ENCODE measurements around the gene CELF1.
A peak's percentile ranks its signal among the peaks of the same experiment; 100 is the strongest.
"Not testable (repeated sequence)": the region's sequence is repeated elsewhere in the genome, so short reads cannot be mapped to it uniquely, and the experiment has no call there.

The CELF1 gene

DNA sequence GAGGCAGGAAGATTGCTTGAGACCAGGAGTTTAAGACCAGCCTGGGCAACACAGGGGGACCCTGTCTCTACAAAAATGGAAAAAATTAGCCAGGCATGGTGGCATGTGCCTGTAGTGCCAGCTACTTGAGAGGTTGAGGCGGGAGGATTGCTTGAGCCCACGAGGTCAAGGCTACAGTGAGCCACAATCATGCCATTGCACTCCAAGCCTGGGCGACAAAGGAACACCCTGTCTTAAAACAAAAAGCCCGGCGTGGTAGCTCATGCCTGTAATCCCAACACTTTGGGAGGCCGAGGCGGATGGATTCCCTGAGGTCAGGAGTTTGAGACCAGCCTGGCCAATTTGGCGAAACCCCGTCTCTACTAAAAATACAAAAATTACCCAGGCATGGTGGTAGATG, 22.2 kb downstream of the CELF1 start:
- H3K4me1 ChIP-seq (ENCODE audit: control insufficient read depth, insufficient read depth, low read length); H3K36me3 ChIP-seq (ENCODE audit: control insufficient read depth, insufficient read depth, low read length); H3K27me3 ChIP-seq (ENCODE audit: control insufficient read depth, insufficient read depth, low read length); H3K27ac ChIP-seq (ENCODE audit: low read depth, low read length); H3K9ac ChIP-seq (ENCODE audit: low read length); H3K4me3 ChIP-seq (ENCODE audit: low read length): not testable (repeated sequence)

DNA sequence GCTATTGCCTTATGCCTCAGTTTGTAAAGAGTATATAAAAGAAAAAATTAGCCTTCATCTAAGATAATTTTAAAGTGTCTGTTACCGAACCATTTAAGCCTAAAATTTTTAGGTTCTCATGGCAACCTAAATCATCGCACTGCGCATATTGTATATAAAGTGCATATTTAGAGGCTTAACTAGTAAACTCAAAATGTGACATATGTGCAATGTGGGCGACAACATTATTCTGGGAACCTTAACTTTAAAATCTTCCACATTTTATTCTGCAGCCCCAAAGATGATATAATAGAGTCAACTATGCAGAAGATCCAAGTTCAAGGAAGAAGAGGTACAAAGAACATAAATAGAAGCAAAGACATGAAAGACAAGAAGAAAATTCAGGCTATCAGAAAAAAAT, 23.0 kb downstream of the CELF1 start:
- peaks cover 14% of the 10 kb centered on the region for H3K4me1 ChIP-seq (ENCODE audit: control insufficient read depth, insufficient read depth, low read length)
- H3K36me3 ChIP-seq (ENCODE audit: control insufficient read depth, insufficient read depth, low read length) = no peaks in the 10 kb centered on the region
- H3K9ac ChIP-seq (ENCODE audit: low read length) = no peak overlapping the region
- no peak overlapping the region for H3K4me3 ChIP-seq (ENCODE audit: low read length)
- no peaks in the 10 kb centered on the region for H3K27me3 ChIP-seq (ENCODE audit: control insufficient read depth, insufficient read depth, low read length)
- H3K27ac ChIP-seq (ENCODE audit: low read depth, low read length) = no peak overlapping the region

DNA sequence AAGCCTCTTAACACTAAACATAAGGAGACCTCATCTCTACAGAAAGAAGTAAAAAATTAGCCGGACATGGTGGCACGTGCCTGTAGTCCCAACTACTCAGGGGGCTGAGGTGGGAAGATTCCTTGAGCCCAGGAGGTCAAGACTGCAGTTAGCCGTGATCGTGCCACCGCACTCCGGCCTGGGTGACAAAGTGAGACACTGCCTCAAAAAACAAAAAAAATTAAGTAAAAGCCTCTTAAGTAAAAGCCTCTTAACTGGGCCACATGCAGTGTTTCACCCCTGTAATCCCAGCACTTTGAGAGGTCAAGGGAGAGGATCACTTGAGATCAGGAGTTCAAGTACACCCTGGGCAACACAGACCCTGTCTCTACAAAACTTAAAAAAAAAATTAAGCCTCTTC, 25.7 kb downstream of the CELF1 start:
- H3K4me3 ChIP-seq (ENCODE audit: low read length) = no peak overlapping the region
- H3K27me3 ChIP-seq (ENCODE audit: control insufficient read depth, insufficient read depth, low read length) = no peaks in the 10 kb centered on the region
- H3K36me3 ChIP-seq (ENCODE audit: control insufficient read depth, insufficient read depth, low read length) = no peaks in the 10 kb centered on the region
- H3K27ac ChIP-seq (ENCODE audit: low read depth, low read length) = no peak overlapping the region
- H3K4me1 ChIP-seq (ENCODE audit: control insufficient read depth, insufficient read depth, low read length) = peaks cover 14% of the 10 kb centered on the region
- H3K9ac ChIP-seq (ENCODE audit: low read length) = no peak overlapping the region

DNA sequence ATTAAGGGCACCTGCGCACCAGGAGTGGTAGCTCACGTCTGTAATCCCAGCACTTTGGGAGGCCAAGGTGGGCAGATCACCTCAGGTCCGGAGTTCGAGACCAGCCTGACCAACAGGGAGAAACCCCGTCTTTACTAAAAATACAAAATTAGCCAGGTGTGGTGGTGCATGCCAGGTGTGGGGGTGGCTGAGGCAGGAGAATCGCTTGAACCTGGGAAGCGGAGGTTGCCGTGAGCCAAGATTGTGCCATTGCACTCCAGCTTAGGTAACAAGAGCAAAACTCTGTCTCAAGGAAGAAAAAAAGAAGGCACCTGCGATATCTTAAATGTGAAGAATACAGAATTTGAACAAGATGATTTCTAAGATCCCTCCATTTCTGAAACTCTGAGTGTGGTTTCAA, 26.9 kb downstream of the CELF1 start:
- H3K4me3 ChIP-seq (ENCODE audit: low read length); H3K9ac ChIP-seq (ENCODE audit: low read length); H3K27me3 ChIP-seq (ENCODE audit: control insufficient read depth, insufficient read depth, low read length); H3K36me3 ChIP-seq (ENCODE audit: control insufficient read depth, insufficient read depth, low read length): not testable (repeated sequence)
- H3K27ac ChIP-seq (ENCODE audit: low read depth, low read length) = peak overlapping the region; percentile 63
- H3K4me1 ChIP-seq (ENCODE audit: control insufficient read depth, insufficient read depth, low read length) = peaks cover 19% of the 10 kb centered on the region

DNA sequence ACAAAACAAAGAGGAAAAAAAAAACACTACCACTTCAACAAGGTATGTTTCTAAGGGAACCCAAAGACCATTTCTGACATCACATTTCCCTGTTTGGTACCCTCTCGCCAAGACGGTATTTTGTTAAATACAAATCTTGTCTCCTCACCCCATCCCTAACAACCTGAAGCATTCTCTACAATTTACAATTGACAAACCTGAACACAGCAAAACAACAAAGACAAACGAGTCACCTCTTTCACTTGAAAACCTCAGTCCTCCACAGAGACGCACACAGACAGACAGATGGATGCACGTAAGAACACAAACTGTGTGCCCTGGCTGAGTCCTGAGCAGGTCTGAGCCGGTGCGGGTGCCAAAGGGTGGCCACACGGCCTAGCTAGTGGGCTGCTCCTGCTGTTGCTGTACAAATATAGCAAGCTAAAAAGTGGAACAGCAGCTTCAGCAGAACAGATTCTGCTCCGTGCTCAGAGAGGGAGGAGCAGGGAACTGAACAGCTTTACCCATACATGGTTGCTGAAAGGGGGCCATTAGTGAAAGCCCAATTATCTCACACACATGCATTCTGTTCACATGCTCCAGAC, 28.5 kb downstream of the CELF1 start:
- peaks cover 27% of the 10 kb centered on the region for H3K4me1 ChIP-seq (ENCODE audit: control insufficient read depth, insufficient read depth, low read length)
- peak overlapping the region; percentile 76 for H3K27ac ChIP-seq (ENCODE audit: low read depth, low read length)
- H3K4me3 ChIP-seq (ENCODE audit: low read length) = peak overlapping the region; percentile 58
- H3K36me3 ChIP-seq (ENCODE audit: control insufficient read depth, insufficient read depth, low read length) = no peaks in the 10 kb centered on the region
- H3K9ac ChIP-seq (ENCODE audit: low read length) = no peak overlapping the region
- H3K27me3 ChIP-seq (ENCODE audit: control insufficient read depth, insufficient read depth, low read length) = no peaks in the 10 kb centered on the region

DNA sequence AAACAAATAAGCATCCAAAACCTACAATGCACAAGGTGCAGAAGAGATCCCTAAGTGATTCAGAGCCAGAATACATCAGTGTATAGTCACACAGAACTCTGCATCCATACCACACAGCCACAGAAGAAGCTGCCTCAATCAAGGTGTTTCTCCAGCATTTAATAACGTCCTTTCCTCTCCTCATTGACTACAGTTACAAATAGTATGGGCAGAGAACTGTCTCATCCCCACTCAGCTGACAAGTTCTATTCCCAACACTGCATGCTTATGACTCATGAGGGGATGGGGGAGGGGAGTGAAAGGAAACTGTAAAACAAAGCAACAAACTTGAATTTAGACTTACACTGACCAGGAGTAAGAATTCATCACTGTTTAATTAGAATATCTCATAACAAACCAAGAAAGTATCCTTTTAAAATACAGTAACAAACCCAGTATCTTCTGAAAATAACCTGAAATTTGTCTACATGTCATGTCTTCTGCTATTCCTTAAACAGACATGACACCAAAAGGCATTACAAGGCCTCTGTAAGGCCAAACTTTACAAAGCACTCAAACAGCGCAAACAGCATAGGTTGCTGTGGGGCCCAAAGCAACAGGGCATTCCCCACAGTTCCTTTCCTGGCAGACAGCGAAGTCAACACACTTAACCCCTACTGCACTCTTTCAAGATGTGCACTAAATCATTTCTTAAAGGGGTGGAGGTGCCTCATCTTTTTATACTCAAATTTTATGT, 29.3 kb downstream of the CELF1 start:
- peak overlapping the region; percentile 52 for H3K4me3 ChIP-seq (ENCODE audit: low read length)
- peaks cover 30% of the 10 kb centered on the region for H3K4me1 ChIP-seq (ENCODE audit: control insufficient read depth, insufficient read depth, low read length)
- H3K27ac ChIP-seq (ENCODE audit: low read depth, low read length) = peak overlapping the region; percentile 76
- no peaks in the 10 kb centered on the region for H3K36me3 ChIP-seq (ENCODE audit: control insufficient read depth, insufficient read depth, low read length)
- H3K27me3 ChIP-seq (ENCODE audit: control insufficient read depth, insufficient read depth, low read length) = no peaks in the 10 kb centered on the region
- no peak overlapping the region for H3K9ac ChIP-seq (ENCODE audit: low read length)

DNA sequence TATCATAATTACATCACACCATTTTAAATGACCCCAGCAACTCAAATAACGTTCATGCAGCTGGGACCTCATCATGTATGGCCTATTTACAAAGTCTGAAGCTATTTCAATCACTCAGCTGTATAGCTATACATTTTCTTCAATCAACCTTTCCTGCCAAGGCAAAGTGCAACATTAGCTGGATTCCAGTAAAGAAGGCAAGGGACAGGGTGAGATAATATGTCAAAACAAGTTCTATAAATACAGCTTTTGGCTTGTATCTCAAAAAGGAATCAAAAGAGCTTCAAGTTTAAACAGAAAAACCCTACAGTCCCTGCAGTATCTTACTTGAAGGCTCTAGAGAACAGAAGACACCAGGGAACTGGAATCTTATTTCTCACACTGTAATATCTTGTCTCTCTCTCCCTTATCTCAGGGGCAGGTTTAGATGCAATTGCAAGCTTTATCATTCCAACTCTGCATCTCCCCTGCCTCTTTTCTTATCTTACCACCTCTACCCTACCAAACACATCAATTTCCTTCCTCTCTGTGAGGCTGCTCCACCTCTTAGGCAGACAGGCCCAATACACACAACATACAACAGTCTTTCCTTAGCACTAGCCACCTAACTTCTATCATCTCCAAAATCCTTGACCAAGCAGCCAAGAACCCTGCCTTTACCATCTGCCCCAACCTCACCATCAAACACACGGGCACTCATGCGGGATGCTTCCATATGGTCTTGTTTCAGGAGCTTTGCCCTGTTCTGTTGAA, 34.5 kb downstream of the CELF1 start:
- Histone ChIP-seq H3K27me3 (ENCODE audit: control insufficient read depth, insufficient read depth, low read length) (no peaks in the 10 kb centered on the region), H3K27ac (ENCODE audit: low read depth, low read length) (no peak overlapping the region), H3K4me1 (ENCODE audit: control insufficient read depth, insufficient read depth, low read length) (peaks cover 39% of the 10 kb centered on the region), H3K4me3 (ENCODE audit: low read length) (no peak overlapping the region), H3K36me3 (ENCODE audit: control insufficient read depth, insufficient read depth, low read length) (no peaks in the 10 kb centered on the region), H3K9ac (ENCODE audit: low read length) (no peak overlapping the region)

DNA sequence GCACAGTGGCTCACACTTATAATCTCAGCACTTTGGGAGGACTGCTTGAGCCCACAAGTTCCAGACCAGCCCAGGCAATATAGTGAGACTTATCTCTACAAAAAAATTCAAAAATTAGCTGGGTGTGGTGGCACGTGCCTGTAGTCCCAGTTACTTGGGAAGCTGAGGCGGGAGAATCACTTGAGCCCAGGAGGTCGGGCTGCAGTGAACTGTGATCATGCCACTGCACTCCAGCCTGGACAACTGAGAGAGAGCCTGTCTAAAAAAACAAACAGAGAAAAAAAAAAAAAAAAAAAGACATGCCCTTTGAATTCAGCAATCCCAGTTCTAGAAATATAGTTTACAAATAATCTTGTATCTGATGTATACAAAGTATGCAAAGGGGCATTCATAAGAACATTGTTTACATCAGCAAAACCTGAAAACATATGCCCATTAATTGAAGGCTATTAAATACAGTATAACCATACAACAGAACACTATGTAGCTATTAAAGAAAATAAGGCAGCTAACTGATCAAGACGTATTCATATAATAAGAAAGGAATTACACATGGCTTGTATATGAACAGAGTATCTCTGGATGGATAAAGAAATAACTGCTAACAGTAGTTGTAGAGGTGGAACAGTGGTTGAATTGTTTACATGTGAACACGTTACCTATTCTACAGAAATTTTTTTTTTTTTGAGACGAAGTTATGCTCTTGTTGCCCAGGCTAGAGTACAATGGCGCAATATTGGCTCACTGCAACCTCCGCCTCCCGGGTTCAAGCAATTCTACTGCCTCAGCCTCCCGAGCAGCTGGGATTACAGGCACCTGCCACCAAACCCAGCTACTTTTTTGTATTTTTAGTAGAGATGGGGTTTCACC, 35.7 kb downstream of the CELF1 start:
- Histone ChIP-seq H3K4me1 (ENCODE audit: control insufficient read depth, insufficient read depth, low read length) (peaks cover 35% of the 10 kb centered on the region), H3K4me3 (ENCODE audit: low read length) (no peak overlapping the region), H3K9ac (ENCODE audit: low read length) (no peak overlapping the region), H3K27ac (ENCODE audit: low read depth, low read length) (no peak overlapping the region), H3K36me3 (ENCODE audit: control insufficient read depth, insufficient read depth, low read length) (no peaks in the 10 kb centered on the region), H3K27me3 (ENCODE audit: control insufficient read depth, insufficient read depth, low read length) (no peaks in the 10 kb centered on the region)

DNA sequence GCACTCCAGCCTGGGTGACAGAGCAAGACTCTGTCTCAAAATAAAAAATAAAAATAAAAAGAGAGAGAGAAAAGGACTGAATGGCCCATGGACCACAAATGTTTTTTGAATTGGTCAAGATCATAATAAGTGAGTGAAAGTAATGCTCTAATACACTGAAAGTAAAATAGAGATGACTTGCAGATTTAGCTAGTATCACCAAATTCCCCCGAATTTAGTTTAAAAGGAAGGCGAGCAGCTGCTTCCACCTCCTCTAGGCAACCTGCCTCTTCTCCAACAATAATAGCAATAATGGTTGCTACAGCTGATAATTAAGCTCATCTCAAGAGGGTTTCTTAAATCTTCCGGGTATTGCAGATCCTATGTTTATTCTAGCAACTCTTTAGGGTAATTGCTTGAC, 36.8 kb downstream of the CELF1 start:
- no peak overlapping the region for H3K9ac ChIP-seq (ENCODE audit: low read length)
- H3K27ac ChIP-seq (ENCODE audit: low read depth, low read length) = no peak overlapping the region
- no peak overlapping the region for H3K4me3 ChIP-seq (ENCODE audit: low read length)
- no peaks in the 10 kb centered on the region for H3K27me3 ChIP-seq (ENCODE audit: control insufficient read depth, insufficient read depth, low read length)
- peaks cover 28% of the 10 kb centered on the region for H3K4me1 ChIP-seq (ENCODE audit: control insufficient read depth, insufficient read depth, low read length)
- H3K36me3 ChIP-seq (ENCODE audit: control insufficient read depth, insufficient read depth, low read length) = no peaks in the 10 kb centered on the region

DNA sequence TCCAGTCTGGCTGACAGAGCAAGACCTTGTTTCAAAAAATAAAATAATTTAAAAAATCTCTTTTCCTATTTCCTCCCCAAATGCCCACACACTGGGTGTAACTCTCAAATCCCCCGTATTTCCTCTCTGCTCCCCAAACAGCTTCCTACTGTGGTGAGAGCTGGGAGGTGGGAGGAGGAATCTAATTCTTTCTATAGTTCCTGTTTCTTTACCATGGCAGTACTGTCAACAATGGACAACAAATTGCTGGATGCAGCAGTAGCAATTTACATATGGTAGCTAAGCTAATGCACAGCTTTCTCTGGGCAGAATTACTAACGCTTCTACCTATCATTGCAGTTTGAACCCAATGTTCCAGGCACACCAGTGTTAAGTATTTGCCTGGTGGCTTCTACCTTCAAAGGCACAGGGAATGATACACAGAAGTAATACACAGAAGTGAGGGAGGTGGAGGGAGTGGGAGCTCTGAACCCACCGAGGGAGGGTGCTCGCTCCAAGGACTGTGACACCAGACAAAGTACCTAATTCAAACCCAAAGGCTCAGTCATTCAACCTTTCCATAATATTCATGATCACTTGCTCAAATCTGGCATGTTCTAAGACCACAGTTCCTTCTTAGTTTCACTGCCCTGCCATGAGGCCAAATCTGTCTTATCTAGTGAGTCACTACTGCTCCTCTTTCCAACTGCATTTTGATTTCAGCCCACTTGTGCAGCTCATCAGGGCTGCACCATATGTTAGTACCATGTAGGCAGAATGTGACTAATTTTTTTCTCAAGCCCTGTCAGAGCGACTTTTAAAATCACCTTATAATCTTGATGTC, 37.9 kb downstream of the CELF1 start:
- no peaks in the 10 kb centered on the region for H3K36me3 ChIP-seq (ENCODE audit: control insufficient read depth, insufficient read depth, low read length)
- H3K4me3 ChIP-seq (ENCODE audit: low read length) = no peak overlapping the region
- H3K4me1 ChIP-seq (ENCODE audit: control insufficient read depth, insufficient read depth, low read length) = peaks cover 22% of the 10 kb centered on the region
- no peaks in the 10 kb centered on the region for H3K27me3 ChIP-seq (ENCODE audit: control insufficient read depth, insufficient read depth, low read length)
- no peak overlapping the region for H3K27ac ChIP-seq (ENCODE audit: low read depth, low read length)
- H3K9ac ChIP-seq (ENCODE audit: low read length) = no peak overlapping the region

DNA sequence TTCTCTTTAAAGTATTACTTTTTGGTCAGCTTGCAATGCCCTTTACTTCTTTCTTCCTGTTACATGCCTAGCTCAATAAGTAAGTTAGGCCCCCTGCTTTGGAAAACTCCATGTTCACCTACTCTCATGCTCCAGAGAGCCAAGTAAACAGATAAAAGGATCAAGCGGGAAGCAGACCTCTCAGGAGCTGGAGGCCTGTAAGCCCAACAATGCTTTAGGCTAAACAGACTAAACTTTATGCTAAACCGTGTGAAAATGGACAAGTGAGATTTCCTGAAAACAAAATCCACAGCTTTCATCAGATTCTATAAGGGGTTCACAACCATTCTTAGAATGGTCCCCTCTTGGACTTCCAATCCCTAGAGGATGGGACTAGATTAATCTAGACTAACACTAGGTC, 40.2 kb downstream of the CELF1 start:
- Histone ChIP-seq H3K4me3 (ENCODE audit: low read length) (no peak overlapping the region), H3K4me1 (ENCODE audit: control insufficient read depth, insufficient read depth, low read length) (peaks cover 18% of the 10 kb centered on the region), H3K9ac (ENCODE audit: low read length) (no peak overlapping the region), H3K36me3 (ENCODE audit: control insufficient read depth, insufficient read depth, low read length) (no peaks in the 10 kb centered on the region), H3K27me3 (ENCODE audit: control insufficient read depth, insufficient read depth, low read length) (no peaks in the 10 kb centered on the region), H3K27ac (ENCODE audit: low read depth, low read length) (peak overlapping the region; percentile 44)

All from rectal smooth muscle tissue (tissue), 1 donor.